GM10248 (cell line): Measurements from ENCODE around the gene POLR3H.

ENCODE experiments used
- CTCF ChIA-PET: fragments of 300-600 bp; sonication (Branson Sonifier 250); formaldehyde crosslinking; extraction: SDS; loops from one replicate; lab custom pipeline; 2021; ENCODE audit warnings: antibody characterized with exemption; lab: Yijun Ruan, JAX
- POLR2A ChIA-PET: fragments of 350-650 bp; sonication (Branson Sonifier 250); formaldehyde crosslinking; extraction: SDS; loops from one replicate; lab custom pipeline; 2020; ENCODE audit warnings: antibody characterized with exemption; lab: Yijun Ruan, JAX
- DNase-seq: peaks from one replicate; pipeline ENCODE4 v3.0.0; 2012; ENCODE audit errors: extremely low spot score
- CTCF ChIP-seq: IDR thresholded peaks from 2 replicates; pipeline ENCODE4 v1.5.1; 2012; ENCODE audit warnings: mild to moderate bottlenecking, low read depth; ENCODE audit errors: extremely low read depth, missing control alignments, control extremely low read depth

Gene POLR3H

GRCh38 chr22:41524251-41524661 lies 20.0 kb downstream of the POLR3H start:
- ChIA-PET POLR2A (no interaction called here), CTCF (interaction anchor here (1.0 to 9.7 kb wide), 3 partner anchors 9 to 123 kb away, joined by 3 to 190 read pairs (median 4); no protein-coding TSS in a partner anchor)
- no peak for DNase-seq
- no peak for TF ChIP-seq CTCF

GRCh38 chr22:41523464-41524221 lies 20.6 kb downstream of the POLR3H start:
- no peak for DNase-seq
- no peak for TF ChIP-seq CTCF
- ChIA-PET POLR2A (no interaction called here), CTCF (interaction anchor here (1.0 to 9.7 kb wide), 2 partner anchors 9 to 122 kb away, joined by 4 to 190 read pairs; no protein-coding TSS in a partner anchor)

GRCh38 chr22:41522813-41523212 lies 21.5 kb downstream of the POLR3H start:
- no peak for TF ChIP-seq CTCF
- ChIA-PET CTCF (no interaction called here), POLR2A (no interaction called here)
- no peak for DNase-seq

- TF ChIP-seq CTCF = no peak
- CTCF ChIA-PET = no interaction called here
- POLR2A ChIA-PET = no interaction called here
- no peak for DNase-seq
These were observed 23.1 kb downstream of the POLR3H start for GRCh38 chr22:41521126-41521525.

GRCh38 chr22:41518048-41518347 lies 26.3 kb downstream of the POLR3H start:
- no peak for TF ChIP-seq CTCF
- POLR2A ChIA-PET = no interaction called here

GRCh38 chr22:41517172-41518047 lies 26.9 kb downstream of the POLR3H start:
- TF ChIP-seq CTCF = peak; percentile 73
- ChIA-PET CTCF (interaction anchor here (0.6 to 6.4 kb wide), 35 partner anchors 8 to 686 kb away, joined by 3 to 109 read pairs (median 4); partner anchors contain the start of genes ACO2, PHF5A and TOB2), POLR2A (no interaction called here)
- peak; percentile 68 for DNase-seq

More at GRCh38 chr22:41518048-41518347, 26.3 kb downstream of the POLR3H start:
- CTCF ChIA-PET = interaction anchor here (0.7 to 6.4 kb wide), 32 partner anchors 9 to 595 kb away, joined by 3 to 109 read pairs (median 5); partner anchors contain the start of genes ACO2 and PHF5A
- no peak for DNase-seq
